GM15510 (cell line): Measurements from ENCODE around the gene DOHH.

ENCODE experiments used
- POLR2A ChIP-seq: IDR thresholded peaks from 3 replicates; pipeline ENCODE4 v1.6.1; 2011; ENCODE audit warnings: borderline replicate concordance; ENCODE audit not compliant: insufficient read length; ENCODE audit errors: extremely low read depth

DOHH gene

GRCh38 chr19:3442487-3443071 lies 57.9 kb downstream of the DOHH start:
- TF ChIP-seq POLR2A = no peak

DNA sequence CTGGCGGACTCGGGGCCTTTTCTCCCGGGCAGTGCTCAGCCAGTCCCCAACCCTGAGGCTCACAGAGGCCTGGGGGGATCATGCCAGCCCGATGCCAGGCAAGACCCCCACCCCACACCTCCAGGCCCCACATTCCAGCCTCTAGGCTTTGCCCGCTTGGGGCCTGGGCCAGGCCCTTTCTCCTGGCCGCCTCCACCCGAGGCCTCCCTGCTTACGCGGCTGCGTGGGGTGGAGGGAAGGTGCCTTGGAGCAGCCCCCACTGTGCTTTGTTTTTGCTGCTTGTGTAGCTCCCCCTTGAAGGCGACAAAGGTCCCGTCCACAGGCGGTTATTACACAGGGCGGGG lies 58.5 kb downstream of the DOHH start:
- TF ChIP-seq POLR2A = no peak

DNA sequence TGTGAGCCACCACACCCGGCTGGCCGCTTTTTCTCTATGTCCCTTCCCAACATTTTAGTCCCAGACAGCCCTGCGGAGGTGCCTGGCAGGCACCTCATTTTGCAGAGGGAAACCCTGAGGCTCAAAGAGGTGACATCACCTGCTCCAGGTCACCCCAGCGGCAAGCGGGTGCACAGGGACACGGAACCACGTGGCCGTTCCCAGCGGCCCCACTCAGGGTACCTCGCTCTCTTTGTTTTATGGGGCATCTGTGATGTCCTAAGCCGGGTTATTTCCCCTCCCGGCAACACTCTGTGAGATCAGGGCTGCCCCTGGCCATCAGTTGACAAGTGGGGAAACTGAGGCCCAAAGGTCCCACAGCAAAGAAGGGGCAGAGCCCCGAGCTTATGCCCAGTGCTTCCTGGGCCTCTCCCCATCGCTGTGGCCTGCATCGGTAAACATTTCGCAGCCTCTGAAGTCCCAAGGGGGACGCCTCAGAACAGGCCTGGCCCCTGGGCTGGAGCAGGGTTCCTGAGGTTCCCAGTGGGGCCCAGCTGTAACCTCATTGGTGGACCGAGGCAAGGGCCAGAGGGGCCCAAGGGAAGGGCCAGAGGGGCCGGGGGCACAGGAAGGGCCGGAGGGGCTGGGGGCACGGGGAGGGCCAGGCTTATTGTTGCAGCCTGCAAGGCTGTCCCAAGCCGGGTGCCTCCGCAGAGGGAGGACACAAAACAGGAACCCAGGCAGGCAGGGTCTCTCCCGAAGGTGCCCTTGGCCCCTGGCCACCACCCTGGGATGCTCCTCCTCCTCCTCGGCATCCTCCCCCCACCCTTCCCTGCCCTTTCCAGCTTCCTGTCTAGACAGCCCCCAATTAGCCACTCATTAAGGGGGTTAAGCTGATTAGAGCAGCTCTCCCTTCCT lies 59.1 kb downstream of the DOHH start:
- no peak for TF ChIP-seq POLR2A
